HL-60 (cell line): ENCODE data around the gene EXOC4.

Experiments
- DNase-seq, 2 experiments: peaks; one replicate each; pipeline ENCODE4 v3.0.0-alpha.2; 2010 to 2020; ENCODE audit warnings: low read depth in 1 of 2, low spot score in 1 of 2
- H3K27ac ChIP-seq: fragments of 250-450 bp; sonication (Bioruptor Pico); replicated peaks from 2 replicates; pipeline ENCODE4 v1.5.1; 2020; ENCODE audit warnings: mild to moderate bottlenecking, moderate library complexity
- H3K27me3 ChIP-seq: fragments of 250-450 bp; sonication (Bioruptor Pico); 2 replicates; pipeline ENCODE4 v1.5.1; 2021; ENCODE audit warnings: mild to moderate bottlenecking, moderate library complexity; ENCODE audit not compliant: insufficient read depth, poor library complexity, severe bottlenecking
- H3K4me3 ChIP-seq: replicated peaks from 2 replicates; pipeline ENCODE4 v1.5.1; 2011; ENCODE audit warnings: mild to moderate bottlenecking, control low read depth, low read length; ENCODE audit not compliant: insufficient read depth
- CTCF ChIP-seq: IDR thresholded peaks from one replicate; pipeline ENCODE4 v1.5.1; 2011; ENCODE audit warnings: low read length, control low read depth, inconsistent platforms; ENCODE audit not compliant: insufficient read depth
- GABPA ChIP-seq: IDR thresholded peaks from 2 replicates; pipeline ENCODE4 v1.6.1; 2012; ENCODE audit warnings: low read depth
- POLR2AphosphoS5 ChIP-seq: IDR thresholded peaks from 2 replicates; pipeline ENCODE4 v1.6.1; 2012; ENCODE audit warnings: low read depth
- SPI1 ChIP-seq: IDR thresholded peaks from 2 replicates; pipeline ENCODE4 v1.6.1; 2012; ENCODE audit warnings: low read depth, mild to moderate bottlenecking, borderline replicate concordance
- TF ChIP-seq, protein P1 (sequence below): IDR thresholded peaks from 2 replicates; pipeline ENCODE4 v1.6.1; 2012; ENCODE audit warnings: low read depth; ENCODE audit not compliant: insufficient replicate concordance

EXOC4 gene

DNA sequence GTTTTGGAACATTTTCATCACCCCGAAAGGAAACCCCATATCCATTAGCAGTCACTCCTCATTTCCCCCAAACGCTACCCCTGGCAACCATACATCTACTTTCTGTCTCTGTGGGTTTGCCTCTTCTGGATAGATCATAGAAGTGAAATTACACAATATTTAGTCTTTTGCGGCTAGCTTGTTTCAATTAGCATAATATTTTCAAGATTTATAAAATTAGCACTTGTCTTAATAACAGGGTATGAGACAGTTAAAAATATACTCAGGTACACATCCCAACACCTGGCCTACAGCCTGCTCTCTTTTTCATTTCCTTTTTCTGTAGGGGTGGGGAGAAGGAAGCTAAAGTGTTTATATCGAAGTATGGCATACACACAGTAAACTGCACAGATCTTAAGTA lies 792.8 kb downstream of the EXOC4 start:
- DNase-seq = no peak
- no peaks in the 10 kb centered on the region for H3K27me3 ChIP-seq
- H3K4me3 ChIP-seq = no peak overlapping the region
- H3K27ac ChIP-seq = no peak overlapping the region
- TF ChIP-seq, protein P1, sequence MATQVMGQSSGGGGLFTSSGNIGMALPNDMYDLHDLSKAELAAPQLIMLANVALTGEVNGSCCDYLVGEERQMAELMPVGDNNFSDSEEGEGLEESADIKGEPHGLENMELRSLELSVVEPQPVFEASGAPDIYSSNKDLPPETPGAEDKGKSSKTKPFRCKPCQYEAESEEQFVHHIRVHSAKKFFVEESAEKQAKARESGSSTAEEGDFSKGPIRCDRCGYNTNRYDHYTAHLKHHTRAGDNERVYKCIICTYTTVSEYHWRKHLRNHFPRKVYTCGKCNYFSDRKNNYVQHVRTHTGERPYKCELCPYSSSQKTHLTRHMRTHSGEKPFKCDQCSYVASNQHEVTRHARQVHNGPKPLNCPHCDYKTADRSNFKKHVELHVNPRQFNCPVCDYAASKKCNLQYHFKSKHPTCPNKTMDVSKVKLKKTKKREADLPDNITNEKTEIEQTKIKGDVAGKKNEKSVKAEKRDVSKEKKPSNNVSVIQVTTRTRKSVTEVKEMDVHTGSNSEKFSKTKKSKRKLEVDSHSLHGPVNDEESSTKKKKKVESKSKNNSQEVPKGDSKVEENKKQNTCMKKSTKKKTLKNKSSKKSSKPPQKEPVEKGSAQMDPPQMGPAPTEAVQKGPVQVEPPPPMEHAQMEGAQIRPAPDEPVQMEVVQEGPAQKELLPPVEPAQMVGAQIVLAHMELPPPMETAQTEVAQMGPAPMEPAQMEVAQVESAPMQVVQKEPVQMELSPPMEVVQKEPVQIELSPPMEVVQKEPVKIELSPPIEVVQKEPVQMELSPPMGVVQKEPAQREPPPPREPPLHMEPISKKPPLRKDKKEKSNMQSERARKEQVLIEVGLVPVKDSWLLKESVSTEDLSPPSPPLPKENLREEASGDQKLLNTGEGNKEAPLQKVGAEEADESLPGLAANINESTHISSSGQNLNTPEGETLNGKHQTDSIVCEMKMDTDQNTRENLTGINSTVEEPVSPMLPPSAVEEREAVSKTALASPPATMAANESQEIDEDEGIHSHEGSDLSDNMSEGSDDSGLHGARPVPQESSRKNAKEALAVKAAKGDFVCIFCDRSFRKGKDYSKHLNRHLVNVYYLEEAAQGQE = no peak
- TF ChIP-seq GABPA = no peak

- DNase-seq = no peak
- Histone ChIP-seq H3K27ac (no peak overlapping the region), H3K4me3 (no peak overlapping the region), H3K27me3 (no peaks in the 10 kb centered on the region)
- TF ChIP-seq CTCF (no peak), SPI1 (no peak), GABPA (no peak), POLR2AphosphoS5 (no peak)
- TF ChIP-seq, protein P1 = no peak
Observed at GRCh38 chr7:134046594-134047128, 793.8 kb downstream of the EXOC4 start.

DNA sequence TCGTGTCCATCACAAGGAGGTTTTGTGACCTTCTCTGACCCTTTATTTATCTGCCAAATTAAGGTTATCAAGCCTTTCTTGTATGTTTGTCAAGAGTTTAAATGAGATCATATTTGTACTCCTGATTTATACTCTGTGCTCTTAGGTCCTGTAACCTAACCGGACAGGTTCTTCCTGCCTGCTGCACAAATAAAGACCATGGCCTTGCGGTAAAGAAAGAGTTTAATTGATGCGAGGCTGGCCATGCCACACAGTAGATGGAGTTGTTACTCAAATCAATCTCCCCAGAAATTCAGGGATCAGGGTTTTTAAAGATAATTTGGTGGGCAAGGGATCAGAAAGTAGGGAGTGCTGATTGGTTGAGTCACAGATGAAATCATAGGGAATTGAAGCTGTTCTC lies 794.8 kb downstream of the EXOC4 start:
- no peak for DNase-seq
- no peak for TF ChIP-seq POLR2AphosphoS5
- no peak for TF ChIP-seq CTCF
- TF ChIP-seq GABPA = no peak
- no peak for TF ChIP-seq SPI1
- TF ChIP-seq, protein P1 = no peak
- no peak overlapping the region for H3K27ac ChIP-seq
- no peaks in the 10 kb centered on the region for H3K27me3 ChIP-seq
- no peak overlapping the region for H3K4me3 ChIP-seq
